AG04450 (cell line): ENCODE results near the gene DBH. TPM values are rescaled to one million over a fixed set of nuclear protein-coding genes. Genes with fewer than 3 reads are reported as not detected.

Source experiments
- CTCF ChIA-PET: fragments of 300-600, 350-600 bp; formaldehyde crosslinking; extraction: SDS; loops from one replicate; lab custom pipeline; 2022; ENCODE audit warnings: antibody characterized with exemption, inconsistent platforms; lab: Charles Lee
- POLR2A ChIA-PET: fragments of 350-600 bp; formaldehyde crosslinking; extraction: SDS; loops from one replicate; lab custom pipeline; 2021; ENCODE audit warnings: antibody characterized with exemption, inconsistent platforms; lab: Yijun Ruan, JAX
- DNase-seq: peaks from one replicate; pipeline ENCODE4 v3.0.0-alpha.2; 2011; ENCODE audit warnings: low read depth, low spot score
- H3K27ac ChIP-seq: one replicate; pipeline ENCODE4 v1.5.1; 2012; ENCODE audit warnings: low read depth, low read length, control low read depth
- H3K27me3 ChIP-seq: one replicate; pipeline ENCODE4 v1.6.0; 2012; ENCODE audit warnings: low read length; ENCODE audit not compliant: control insufficient read depth, insufficient read depth
- H3K4me3 ChIP-seq: 2 replicates; pipeline ENCODE4 v1.5.1; 2011; ENCODE audit warnings: mild to moderate bottlenecking, low read depth, low read length, control low read depth
- H3K9me3 ChIP-seq: 2 replicates; pipeline ENCODE4 v1.5.1; 2012; ENCODE audit warnings: low read length; ENCODE audit not compliant: control insufficient read depth, insufficient read depth
- CTCF ChIP-seq: IDR thresholded peaks from 2 replicates; pipeline ENCODE4 v1.5.1; 2011; ENCODE audit warnings: low read depth, low read length, control low read depth, inconsistent platforms
- polyA plus RNA-seq: library from polyadenylated mRNA; depleted of rRNA; stranded (reverse); fragments of >200 nt; gene quantifications from 2 replicates; pipeline ENCODE4 v1.2.3, GENCODE V29; 2011

Gene DBH
- polyA plus RNA-seq, 1 experiment, result not detected

GRCh38 chr9:133680976-133681657 lies 45.0 kb downstream of the DBH start:
- ChIA-PET POLR2A (no interaction called here), CTCF (interaction anchor here (0.5 kb wide), 1 partner anchor 977 kb away, joined by 3 read pairs; no protein-coding TSS in a partner anchor)
- peaks cover 11% of the 10 kb centered on the region for H3K27me3 ChIP-seq
- TF ChIP-seq CTCF, result no peak
- no peak for DNase-seq
- H3K9me3 ChIP-seq, result no peaks in the 10 kb centered on the region; the same call in 1 of the 2 replicates
- no peak overlapping the region for H3K27ac ChIP-seq
- no peak overlapping the region for H3K4me3 ChIP-seq

GRCh38 chr9:133681658-133682306 lies 45.6 kb downstream of the DBH start:
- no peak overlapping the region for H3K4me3 ChIP-seq
- no peak for DNase-seq
- TF ChIP-seq CTCF, result no peak
- ChIA-PET CTCF (no interaction called here), POLR2A (no interaction called here)
- no peaks in the 10 kb centered on the region; the same call in 1 of the 2 replicates for H3K9me3 ChIP-seq
- H3K27ac ChIP-seq, result no peak overlapping the region
- peaks cover 11% of the 10 kb centered on the region for H3K27me3 ChIP-seq

- no peak for DNase-seq
- no peak for TF ChIP-seq CTCF
- no peak overlapping the region for H3K27ac ChIP-seq
- H3K9me3 ChIP-seq, result no peaks in the 10 kb centered on the region; the same call in 1 of the 2 replicates
- POLR2A ChIA-PET, result no interaction called here
- CTCF ChIA-PET, result no interaction called here
- no peak overlapping the region for H3K4me3 ChIP-seq
- peaks cover 11% of the 10 kb centered on the region for H3K27me3 ChIP-seq
Measured at GRCh38 chr9:133682818-133683585, 46.8 kb downstream of the DBH start.

- no peak for DNase-seq
- POLR2A ChIA-PET, result no interaction called here
- peaks cover 11% of the 10 kb centered on the region for H3K27me3 ChIP-seq
- CTCF ChIA-PET, result no interaction called here
- no peaks in the 10 kb centered on the region; the same call in 1 of the 2 replicates for H3K9me3 ChIP-seq
- H3K27ac ChIP-seq, result no peak overlapping the region
- H3K4me3 ChIP-seq, result no peak overlapping the region
- no peak for TF ChIP-seq CTCF
Measured at GRCh38 chr9:133683586-133684120, 47.5 kb downstream of the DBH start.
